MCF 10A (cell line): ENCODE measurements around the gene VAMP3. TPM values are rescaled to one million over a fixed set of nuclear protein-coding genes. Genes with fewer than 3 reads are reported as not detected.

Experiments used
- BruUV-seq: library from RNA; stranded (reverse); fragments of 400-500 nt; replicated peaks from 2 replicates; lab custom pipeline; 2021; lab: Mats Ljungman, UMichigan
- CTCF ChIA-PET: fragments of 300-600 bp; sonication (Branson Sonifier 250); formaldehyde crosslinking; extraction: SDS; loops from one replicate; lab custom pipeline; 2021; ENCODE audit warnings: antibody characterized with exemption, inconsistent platforms; lab: Yijun Ruan, JAX
- POLR2A ChIA-PET: fragments of 300-600, 350-650 bp; sonication (Branson Sonifier 250); formaldehyde crosslinking; extraction: SDS; loops from one replicate; lab custom pipeline; 2020; ENCODE audit warnings: antibody characterized with exemption, inconsistent platforms; lab: Yijun Ruan, JAX
- DNase-seq: peaks from one replicate; pipeline ENCODE4 v3.0.0-alpha.2; 2018; ENCODE audit not compliant: unreplicated experiment
- H3K27ac Mint-ChIP-seq: one replicate; pipeline ENCODE4 v1.8.0; 2022; ENCODE audit warnings: mild to moderate bottlenecking, low read depth, mixed read lengths; ENCODE audit not compliant: unreplicated experiment
- H3K27me3 Mint-ChIP-seq: one replicate; pipeline ENCODE4 v1.8.0; 2022; ENCODE audit warnings: mixed read lengths; ENCODE audit not compliant: insufficient read depth, unreplicated experiment
- H3K36me3 Mint-ChIP-seq: one replicate; pipeline ENCODE4 v1.8.0; 2022; ENCODE audit warnings: mild to moderate bottlenecking, moderate library complexity, mixed read lengths; ENCODE audit not compliant: insufficient read depth, unreplicated experiment
- H3K4me1 Mint-ChIP-seq: one replicate; pipeline ENCODE4 v1.8.0; 2022; ENCODE audit warnings: mixed read lengths; ENCODE audit not compliant: insufficient read depth, unreplicated experiment
- H3K4me3 Mint-ChIP-seq: one replicate; pipeline ENCODE4 v1.8.0; 2022; ENCODE audit warnings: mild to moderate bottlenecking, moderate library complexity, mixed read lengths; ENCODE audit not compliant: unreplicated experiment
- H3K9me3 Mint-ChIP-seq: one replicate; pipeline ENCODE4 v1.8.0; 2022; ENCODE audit warnings: mixed read lengths; ENCODE audit not compliant: unreplicated experiment
- intact Hi-C: fragments of 100-400 bp; cut with micrococcal nuclease; formaldehyde crosslinking; loops from 2 replicates; pipeline ENCODE4 v1.14.1; 2022
- total RNA-seq: library from RNA; stranded (reverse); gene quantifications from 2 replicates; pipeline ENCODE4 v1.2.3, GENCODE V29; 2022
- TF ChIP-seq, protein P1 (sequence below): fragments of 200-600 bp; IDR thresholded peaks from one replicate; pipeline ENCODE4 v1.8.0; 2022; ENCODE audit warnings: antibody characterized with exemption, mild to moderate bottlenecking; ENCODE audit not compliant: unreplicated experiment

Gene VAMP3
- total RNA-seq, 1 experiment from 2014 or later = 58.6 TPM

DNA sequence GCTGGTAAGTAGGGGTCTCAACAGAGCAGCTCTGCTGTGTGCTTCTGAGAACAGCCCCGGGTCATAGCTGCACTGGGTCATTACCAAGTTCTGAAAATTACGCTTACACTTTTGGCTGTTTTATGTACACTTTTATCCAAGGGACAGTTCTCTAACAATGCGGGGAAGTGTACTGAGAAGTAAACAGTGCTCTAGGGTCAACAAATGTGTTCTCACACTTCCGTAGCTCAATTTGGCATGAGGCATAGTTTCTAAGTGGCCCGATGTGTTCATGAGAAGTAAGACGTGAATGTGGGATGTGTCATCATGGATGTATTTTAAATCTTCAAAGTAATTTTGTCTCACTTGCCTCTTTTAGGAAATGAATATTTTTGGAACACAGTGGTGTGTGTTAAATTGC is 10.9 kb upstream of the VAMP3 start:
- intact Hi-C loops = no loop called here
- H3K4me3 Mint-ChIP-seq = no peak overlapping the region
- ChIA-PET POLR2A (interaction anchor here (1.0 to 1.3 kb wide), 2 partner anchors 8 to 11 kb away, joined by 4 read pairs; no protein-coding TSS in a partner anchor), CTCF (interaction anchor here (1.6 to 7.6 kb wide), 3 partner anchors 8 to 92 kb away, joined by 5 to 112 read pairs (median 28); no protein-coding TSS in a partner anchor)
- TF ChIP-seq, protein P1, sequence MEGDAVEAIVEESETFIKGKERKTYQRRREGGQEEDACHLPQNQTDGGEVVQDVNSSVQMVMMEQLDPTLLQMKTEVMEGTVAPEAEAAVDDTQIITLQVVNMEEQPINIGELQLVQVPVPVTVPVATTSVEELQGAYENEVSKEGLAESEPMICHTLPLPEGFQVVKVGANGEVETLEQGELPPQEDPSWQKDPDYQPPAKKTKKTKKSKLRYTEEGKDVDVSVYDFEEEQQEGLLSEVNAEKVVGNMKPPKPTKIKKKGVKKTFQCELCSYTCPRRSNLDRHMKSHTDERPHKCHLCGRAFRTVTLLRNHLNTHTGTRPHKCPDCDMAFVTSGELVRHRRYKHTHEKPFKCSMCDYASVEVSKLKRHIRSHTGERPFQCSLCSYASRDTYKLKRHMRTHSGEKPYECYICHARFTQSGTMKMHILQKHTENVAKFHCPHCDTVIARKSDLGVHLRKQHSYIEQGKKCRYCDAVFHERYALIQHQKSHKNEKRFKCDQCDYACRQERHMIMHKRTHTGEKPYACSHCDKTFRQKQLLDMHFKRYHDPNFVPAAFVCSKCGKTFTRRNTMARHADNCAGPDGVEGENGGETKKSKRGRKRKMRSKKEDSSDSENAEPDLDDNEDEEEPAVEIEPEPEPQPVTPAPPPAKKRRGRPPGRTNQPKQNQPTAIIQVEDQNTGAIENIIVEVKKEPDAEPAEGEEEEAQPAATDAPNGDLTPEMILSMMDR = no peak
- BruUV-seq = no TSS peak
- no peaks in the 10 kb centered on the region for H3K36me3 Mint-ChIP-seq
- peaks cover 16% of the 10 kb centered on the region for H3K27me3 Mint-ChIP-seq
- H3K9me3 Mint-ChIP-seq = no peaks in the 10 kb centered on the region
- H3K4me1 Mint-ChIP-seq = no peaks in the 10 kb centered on the region
- H3K27ac Mint-ChIP-seq = no peak overlapping the region
- DNase-seq = no peak

DNA sequence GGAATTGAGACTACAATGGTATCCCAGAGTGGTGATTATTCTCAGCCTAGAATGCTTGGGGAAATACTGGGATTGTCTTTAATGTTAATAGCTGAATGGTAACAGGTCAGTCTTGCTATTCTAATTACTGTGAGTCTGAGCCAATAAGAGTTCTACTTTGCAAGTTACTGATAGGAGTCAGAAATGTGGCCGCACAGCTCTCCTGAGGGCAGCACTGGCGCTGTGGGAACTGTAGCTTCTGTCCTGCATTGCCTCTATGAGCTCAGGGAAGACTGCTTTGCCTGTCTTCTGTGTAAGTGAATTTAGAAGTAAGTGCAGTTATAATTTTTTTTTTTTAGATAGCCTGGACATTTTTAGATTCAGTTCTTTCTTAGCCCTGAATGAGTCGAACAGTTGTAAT is 10.0 kb upstream of the VAMP3 start:
- TF ChIP-seq, protein P1 = no peak
- Mint-ChIP-seq H3K4me3 (no peak overlapping the region), H3K4me1 (no peaks in the 10 kb centered on the region), H3K27ac (no peak overlapping the region), H3K27me3 (peaks cover 25% of the 10 kb centered on the region), H3K9me3 (no peaks in the 10 kb centered on the region), H3K36me3 (no peaks in the 10 kb centered on the region)
- CTCF ChIA-PET = interaction anchor here (0.5 to 7.6 kb wide), 5 partner anchors 9 to 643 kb away, joined by 3 to 112 read pairs (median 4); no protein-coding TSS in a partner anchor
- intact Hi-C loops = no loop called here
- no peak for DNase-seq
- BruUV-seq = no TSS peak
- POLR2A ChIA-PET = interaction anchor here (1.0 to 1.3 kb wide), 2 partner anchors 8 to 10 kb away, joined by 4 read pairs; no protein-coding TSS in a partner anchor

DNA sequence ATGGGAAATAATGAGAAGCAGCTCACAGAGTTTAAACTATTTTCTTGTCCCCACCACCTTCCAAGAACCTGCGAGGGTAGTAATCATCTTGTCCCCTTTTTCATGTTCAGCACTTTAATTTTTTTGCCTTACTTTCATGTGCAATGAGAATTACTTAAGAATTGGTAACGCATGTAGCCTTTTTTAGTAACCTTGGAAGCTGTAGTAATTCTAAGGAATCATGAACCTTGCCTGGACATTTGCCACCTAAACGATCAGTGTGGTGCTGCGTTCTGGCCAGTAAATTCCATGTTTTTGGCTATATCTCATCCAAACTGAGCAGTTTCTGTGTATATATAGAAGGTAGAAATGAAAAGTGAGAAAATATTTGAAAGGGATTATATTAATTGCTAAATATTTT is 3.9 kb upstream of the VAMP3 start:
- POLR2A ChIA-PET = no interaction called here
- TF ChIP-seq, protein P1 = no peak
- no peaks in the 10 kb centered on the region for H3K36me3 Mint-ChIP-seq

DNA sequence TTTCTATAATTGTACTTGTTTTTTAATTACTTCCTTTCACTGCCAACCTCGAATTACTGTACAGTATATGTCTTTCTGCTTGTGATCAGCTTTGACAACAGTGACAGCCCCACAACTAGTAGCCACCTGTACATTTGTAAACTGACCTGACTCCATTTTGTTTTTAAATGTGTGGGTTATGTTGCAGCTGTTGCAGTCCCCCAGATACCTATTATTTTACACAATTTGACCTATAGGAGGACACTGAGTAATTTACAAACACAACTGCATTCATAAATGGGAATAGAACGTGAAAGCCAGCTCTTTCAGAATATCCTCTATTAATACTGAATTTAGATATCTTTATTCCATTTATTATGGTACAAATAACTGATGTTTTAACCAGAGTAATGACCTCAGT is 2.5 kb upstream of the VAMP3 start:
- H3K36me3 Mint-ChIP-seq = peaks cover 6% of the 10 kb centered on the region
- H3K4me3 Mint-ChIP-seq = no peak overlapping the region
- peaks cover 55% of the 10 kb centered on the region for H3K27me3 Mint-ChIP-seq
- CTCF ChIA-PET = interaction anchor here (0.6 to 3.1 kb wide), 6 partner anchors 9 to 453 kb away, joined by 3 to 24 read pairs (median 6); no protein-coding TSS in a partner anchor
- POLR2A ChIA-PET = interaction anchor here (0.7 to 1.2 kb wide), 2 partner anchors 11 to 756 kb away, joined by 3 read pairs; no protein-coding TSS in a partner anchor
- H3K9me3 Mint-ChIP-seq = no peaks in the 10 kb centered on the region
- H3K27ac Mint-ChIP-seq = no peak overlapping the region
- TF ChIP-seq, protein P1 = no peak
- no peak for DNase-seq
- peaks cover 10% of the 10 kb centered on the region for H3K4me1 Mint-ChIP-seq
- BruUV-seq = no TSS peak
- intact Hi-C loops = no loop called here

More for the DNA sequence above, 3.9 kb upstream of the VAMP3 start:
- Mint-ChIP-seq H3K4me3 (no peak overlapping the region), H3K27me3 (peaks cover 66% of the 10 kb centered on the region), H3K9me3 (no peaks in the 10 kb centered on the region), H3K27ac (no peak overlapping the region), H3K4me1 (peaks cover 3% of the 10 kb centered on the region)
- no TSS peak for BruUV-seq
- CTCF ChIA-PET = interaction anchor here (1.4 to 1.6 kb wide), 2 partner anchors 15 to 100 kb away, joined by 4 to 12 read pairs; no protein-coding TSS in a partner anchor
- intact Hi-C loops = no loop called here
- DNase-seq = no peak
